Stimulated activated effector memory CD8-positive, alpha-beta T cell treated with anti-CD3 and anti-CD28 coated beads, Interleukin-12 subunit alpha, Interleukin-12 subunit beta, amount 100 ng/mL, for 72 hours (primary cell): Measurements from ENCODE around the gene JADE2.

ENCODE experiments used
- ATAC-seq: fragments of 150-1000 bp; cut with Tn5 transposase; 2 replicates; pipeline ENCODE4 v1.10.0; 2021
- DNase-seq, 2 donors: peaks; one replicate each; pipeline ENCODE4 v3.0.0; 2021 to 2022; ENCODE audit warnings: low spot score in 2 of 2
- H3K27ac Mint-ChIP-seq: one replicate; pipeline ENCODE4 v1.8.0; 2022; ENCODE audit warnings: mild to moderate bottlenecking, mixed read lengths
- H3K36me3 Mint-ChIP-seq: one replicate; pipeline ENCODE4 v1.8.0; 2022; ENCODE audit warnings: mild to moderate bottlenecking, mixed read lengths
- H3K4me1 Mint-ChIP-seq: one replicate; pipeline ENCODE4 v1.8.0; 2022; ENCODE audit warnings: mixed read lengths
- H3K4me3 Mint-ChIP-seq: one replicate; pipeline ENCODE4 v1.8.0; 2022; ENCODE audit warnings: mild to moderate bottlenecking, mixed read lengths
- H3K9me3 Mint-ChIP-seq: one replicate; pipeline ENCODE4 v1.8.0; 2022; ENCODE audit warnings: mixed read lengths

Gene JADE2

DNA sequence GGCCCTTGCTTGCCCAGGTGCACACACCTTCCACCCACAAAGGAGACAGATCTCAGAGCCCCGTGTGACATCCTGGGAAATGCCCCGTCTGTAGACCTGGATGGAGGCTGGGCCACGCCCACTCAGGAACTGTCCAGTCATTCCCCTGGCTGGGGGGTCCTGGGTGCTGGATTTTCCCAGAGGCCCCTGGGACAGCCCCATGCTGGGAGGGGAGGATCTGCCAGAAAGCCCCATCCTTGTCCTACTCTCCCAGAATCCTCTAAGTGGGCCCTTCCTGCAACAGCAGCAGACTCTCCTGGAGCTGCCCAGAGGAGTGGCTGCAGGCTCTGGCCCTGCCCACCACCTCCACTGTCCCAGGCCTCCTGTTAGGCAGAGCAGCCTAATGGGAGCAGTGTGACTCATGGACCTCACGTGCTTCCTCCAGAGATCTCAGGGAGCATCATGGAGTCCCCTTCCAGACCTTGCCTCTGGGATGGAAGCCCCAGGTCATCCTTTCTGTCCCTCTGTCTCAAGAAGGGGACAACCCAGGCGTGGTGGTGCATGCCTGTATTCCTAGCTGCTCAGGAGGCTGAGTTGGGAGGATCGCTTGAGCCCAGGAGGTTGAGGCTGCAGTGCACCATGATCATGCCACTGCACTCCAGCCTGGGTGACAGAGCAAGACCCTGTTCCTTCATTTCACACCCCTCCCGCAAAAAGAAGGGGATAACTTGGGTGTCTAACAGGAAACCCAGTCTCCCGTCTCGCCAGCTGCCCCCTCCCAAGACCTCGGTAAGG lies 51.7 kb downstream of the JADE2 start:
- H3K4me3 Mint-ChIP-seq = no peak overlapping the region
- H3K27ac Mint-ChIP-seq = peak overlapping the region; percentile 86
- H3K4me1 Mint-ChIP-seq = peaks cover 33% of the 10 kb centered on the region
- no peak for ATAC-seq
- no peaks in the 10 kb centered on the region for H3K9me3 Mint-ChIP-seq
- no peak for DNase-seq
- H3K36me3 Mint-ChIP-seq = peaks cover 80% of the 10 kb centered on the region

DNA sequence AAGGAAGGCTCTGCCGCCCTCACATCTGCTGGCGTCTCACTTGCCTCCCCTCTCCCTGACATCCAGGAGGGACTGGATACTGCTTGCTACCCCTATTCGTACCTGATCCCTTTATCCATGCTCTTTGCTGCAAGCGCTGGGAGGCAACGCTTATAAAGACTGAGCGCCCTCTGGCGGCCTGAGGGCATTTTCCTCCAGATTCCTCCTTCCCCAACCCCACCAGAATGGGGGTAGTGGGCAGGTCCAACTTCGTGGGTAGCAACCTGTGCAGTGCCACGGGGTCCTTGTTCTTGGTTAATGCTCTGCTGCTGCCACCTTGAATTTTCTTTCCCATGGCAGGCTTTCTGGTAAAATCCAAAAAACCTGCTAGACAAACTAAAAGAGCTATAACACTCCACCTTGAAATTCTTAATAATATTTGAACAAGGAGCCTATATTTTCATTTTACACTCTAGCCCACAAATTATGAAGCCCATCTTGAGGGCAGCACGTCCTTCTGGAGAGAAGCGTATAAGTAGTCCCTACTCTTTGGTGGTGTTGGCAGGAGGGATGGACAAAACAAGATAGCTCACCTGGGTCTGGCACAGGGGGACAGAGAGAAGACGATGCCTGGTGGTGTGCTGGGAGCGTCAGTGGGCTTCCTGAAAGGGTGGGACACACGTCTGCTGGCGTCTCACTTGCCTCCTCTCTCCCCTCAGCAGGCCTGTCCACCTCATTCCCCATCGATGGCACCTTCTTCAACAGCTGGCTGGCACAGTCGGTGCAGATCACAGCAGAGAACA lies 52.5 kb downstream of the JADE2 start:
- H3K4me1 Mint-ChIP-seq = peaks cover 31% of the 10 kb centered on the region
- H3K36me3 Mint-ChIP-seq = peaks cover 77% of the 10 kb centered on the region

DNA sequence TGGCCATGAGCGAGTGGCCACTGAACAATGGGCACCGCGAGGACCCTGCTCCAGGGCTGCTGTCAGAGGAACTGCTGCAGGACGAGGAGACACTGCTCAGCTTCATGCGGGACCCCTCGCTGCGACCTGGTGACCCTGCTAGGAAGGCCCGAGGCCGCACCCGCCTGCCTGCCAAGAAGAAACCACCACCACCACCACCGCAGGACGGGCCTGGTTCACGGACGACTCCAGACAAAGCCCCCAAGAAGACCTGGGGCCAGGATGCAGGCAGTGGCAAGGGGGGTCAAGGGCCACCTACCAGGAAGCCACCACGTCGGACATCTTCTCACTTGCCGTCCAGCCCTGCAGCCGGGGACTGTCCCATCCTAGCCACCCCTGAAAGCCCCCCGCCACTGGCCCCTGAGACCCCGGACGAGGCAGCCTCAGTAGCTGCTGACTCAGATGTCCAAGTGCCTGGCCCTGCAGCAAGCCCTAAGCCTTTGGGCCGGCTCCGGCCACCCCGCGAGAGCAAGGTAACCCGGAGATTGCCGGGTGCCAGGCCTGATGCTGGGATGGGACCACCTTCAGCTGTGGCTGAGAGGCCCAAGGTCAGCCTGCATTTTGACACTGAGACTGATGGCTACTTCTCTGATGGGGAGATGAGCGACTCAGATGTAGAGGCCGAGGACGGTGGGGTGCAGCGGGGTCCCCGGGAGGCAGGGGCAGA lies 53.3 kb downstream of the JADE2 start:
- Mint-ChIP-seq H3K4me3 (no peak overlapping the region), H3K27ac (peak overlapping the region; percentile 69), H3K4me1 (peaks cover 31% of the 10 kb centered on the region), H3K36me3 (peaks cover 74% of the 10 kb centered on the region), H3K9me3 (no peaks in the 10 kb centered on the region)
- ATAC-seq (no peak), DNase-seq (no peak)

More for the DNA sequence above, 52.5 kb downstream of the JADE2 start:
- ATAC-seq (peak; percentile 68), DNase-seq (peak; percentile 67 to 86)
- H3K27ac Mint-ChIP-seq = peak overlapping the region; percentile 69
- no peaks in the 10 kb centered on the region for H3K9me3 Mint-ChIP-seq
- no peak overlapping the region for H3K4me3 Mint-ChIP-seq

DNA sequence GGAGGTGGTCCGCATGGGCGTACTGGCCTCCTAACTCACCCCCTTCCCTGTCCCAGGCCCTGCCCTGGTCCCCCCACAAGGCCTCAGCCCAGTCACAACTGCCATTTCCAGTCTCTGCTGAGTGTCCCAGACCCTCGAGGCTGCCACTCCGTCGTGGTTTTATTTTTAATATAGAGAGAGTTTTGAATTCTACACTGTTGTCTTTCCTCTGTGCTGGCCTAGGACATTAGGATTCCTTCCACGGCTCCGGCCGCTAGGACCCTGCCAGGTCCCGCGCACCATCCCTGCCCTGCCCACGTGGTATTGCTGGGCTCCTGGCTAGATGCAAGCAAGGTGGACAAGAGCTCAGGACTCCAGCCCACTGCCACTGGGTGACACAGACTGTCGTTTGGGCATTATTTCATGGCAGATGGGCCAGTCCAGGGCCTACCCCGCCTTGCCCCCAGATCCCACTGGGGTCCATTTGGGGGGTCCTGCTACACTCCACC lies 53.9 kb downstream of the JADE2 start:
- no peaks in the 10 kb centered on the region for H3K9me3 Mint-ChIP-seq
- H3K27ac Mint-ChIP-seq = no peak overlapping the region

DNA sequence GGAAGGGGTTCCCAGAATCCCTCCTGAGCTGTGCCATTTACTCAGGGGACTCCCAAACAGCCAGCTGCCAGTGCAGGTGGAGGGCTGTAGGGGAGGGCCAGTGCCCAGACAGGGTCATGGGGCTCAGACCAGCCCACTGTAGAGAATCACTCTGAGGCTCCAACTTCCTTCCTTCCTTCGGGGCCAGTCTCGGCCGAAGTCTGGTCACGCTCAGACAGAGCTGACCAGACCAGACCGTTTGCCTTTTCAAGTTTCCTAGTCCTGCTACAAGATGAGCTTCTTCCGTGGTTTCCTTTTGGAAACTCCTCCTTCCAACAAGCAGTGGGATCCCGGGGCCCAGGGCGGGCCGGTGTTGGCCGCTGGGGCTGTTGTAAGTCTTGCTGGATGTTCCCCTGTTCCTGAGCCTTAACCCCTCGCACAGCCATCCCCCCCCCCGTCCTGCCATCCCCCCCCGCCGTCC lies 54.6 kb downstream of the JADE2 start:
- no peak overlapping the region for H3K27ac Mint-ChIP-seq
- H3K9me3 Mint-ChIP-seq = no peaks in the 10 kb centered on the region
- H3K4me3 Mint-ChIP-seq = no peak overlapping the region
- peaks cover 62% of the 10 kb centered on the region for H3K36me3 Mint-ChIP-seq
- ATAC-seq = no peak
- DNase-seq = no peak
- peaks cover 22% of the 10 kb centered on the region for H3K4me1 Mint-ChIP-seq

More for the DNA sequence above, 53.9 kb downstream of the JADE2 start:
- peaks cover 29% of the 10 kb centered on the region for H3K4me1 Mint-ChIP-seq
- no peak overlapping the region for H3K4me3 Mint-ChIP-seq
- ATAC-seq (no peak), DNase-seq (no peak)
- H3K36me3 Mint-ChIP-seq = peaks cover 69% of the 10 kb centered on the region

DNA sequence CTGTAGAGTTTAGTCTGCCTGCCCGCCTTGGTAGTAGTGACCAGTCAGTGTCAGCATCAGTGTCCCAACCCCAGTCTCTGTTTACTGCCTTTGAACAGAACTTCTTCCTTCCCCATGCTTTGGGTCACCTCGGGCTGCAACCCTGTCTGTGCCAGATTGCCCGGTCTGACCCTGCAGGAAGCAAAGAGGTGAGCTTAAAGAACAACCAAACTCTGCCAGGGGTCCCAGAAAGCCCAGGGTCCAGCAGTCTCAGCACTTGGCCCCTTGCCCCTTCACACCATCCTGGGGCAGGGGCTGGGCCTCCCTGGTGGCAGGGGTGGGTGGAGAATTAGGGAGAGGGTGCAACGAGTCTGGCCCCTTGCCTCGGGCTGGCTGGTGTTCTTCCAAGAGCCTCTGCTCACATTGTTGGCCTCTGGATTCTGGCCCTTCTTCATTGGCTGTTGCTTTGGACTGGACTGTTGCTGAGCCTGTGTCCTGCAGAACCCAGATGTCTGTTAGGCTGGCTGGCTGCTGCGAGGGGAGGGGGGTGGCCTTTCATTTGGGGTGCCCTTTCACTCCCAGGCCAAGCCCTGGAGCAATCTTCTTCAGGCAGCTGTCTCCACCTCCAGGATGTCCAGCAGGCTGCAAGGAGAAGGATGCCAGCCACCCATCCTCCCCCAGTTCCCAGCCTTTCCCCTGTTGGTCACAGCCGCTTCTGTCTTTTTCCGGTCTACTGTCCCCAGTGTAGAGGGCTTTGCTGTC lies 55.9 kb downstream of the JADE2 start:
- H3K4me3 Mint-ChIP-seq = no peak overlapping the region
- ATAC-seq = no peak
- no peak for DNase-seq
- H3K36me3 Mint-ChIP-seq = peaks cover 56% of the 10 kb centered on the region
- H3K4me1 Mint-ChIP-seq = peaks cover 17% of the 10 kb centered on the region
- no peaks in the 10 kb centered on the region for H3K9me3 Mint-ChIP-seq
- H3K27ac Mint-ChIP-seq = peak overlapping the region; percentile 63

DNA sequence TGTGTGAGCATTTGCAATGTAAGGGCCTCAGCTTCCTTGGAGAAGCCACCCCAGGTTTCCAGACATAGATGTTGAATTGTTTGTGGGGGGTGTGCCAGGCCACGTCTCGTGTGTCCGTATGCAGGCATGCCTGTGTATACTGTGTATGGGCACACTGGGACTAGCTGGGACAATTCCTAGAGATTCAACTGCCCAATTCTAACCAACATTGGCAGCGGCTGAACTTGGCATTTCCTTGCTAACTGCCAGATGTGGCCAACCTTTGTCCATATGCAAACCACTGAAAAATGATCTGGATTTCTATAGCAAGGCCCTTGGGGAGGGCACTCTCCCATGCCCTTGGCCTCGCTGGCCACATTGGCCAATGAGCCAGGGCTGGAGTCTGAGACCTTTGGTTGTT lies 56.8 kb downstream of the JADE2 start:
- Mint-ChIP-seq H3K4me3 (no peak overlapping the region), H3K9me3 (no peaks in the 10 kb centered on the region), H3K36me3 (peaks cover 47% of the 10 kb centered on the region), H3K27ac (peak overlapping the region; percentile 63), H3K4me1 (peaks cover 17% of the 10 kb centered on the region)
- no peak for ATAC-seq
- no peak for DNase-seq

DNA sequence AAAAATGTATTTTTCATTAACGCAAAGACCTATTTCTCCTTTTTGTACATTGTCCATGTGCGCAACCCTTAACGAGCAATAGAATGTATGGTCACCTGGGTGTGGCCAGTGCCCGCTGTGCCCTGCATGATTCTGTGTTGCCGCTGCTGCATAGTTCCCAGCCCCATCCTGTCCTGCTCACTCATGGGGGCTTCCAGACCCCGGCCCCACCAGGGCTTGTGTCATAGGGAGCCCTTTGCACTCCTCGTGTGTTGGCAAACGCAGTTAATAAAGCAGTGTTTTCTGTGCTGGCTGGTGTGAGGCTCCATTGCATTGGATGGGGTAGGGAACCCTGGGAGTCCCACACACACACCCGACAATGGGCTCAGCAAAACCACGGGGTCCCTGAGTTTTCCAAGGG lies 57.5 kb downstream of the JADE2 start:
- Mint-ChIP-seq H3K4me3 (no peak overlapping the region), H3K4me1 (peaks cover 12% of the 10 kb centered on the region), H3K36me3 (peaks cover 41% of the 10 kb centered on the region), H3K9me3 (no peaks in the 10 kb centered on the region), H3K27ac (peak overlapping the region; percentile 82)
- DNase-seq (no peak), ATAC-seq (no peak)

DNA sequence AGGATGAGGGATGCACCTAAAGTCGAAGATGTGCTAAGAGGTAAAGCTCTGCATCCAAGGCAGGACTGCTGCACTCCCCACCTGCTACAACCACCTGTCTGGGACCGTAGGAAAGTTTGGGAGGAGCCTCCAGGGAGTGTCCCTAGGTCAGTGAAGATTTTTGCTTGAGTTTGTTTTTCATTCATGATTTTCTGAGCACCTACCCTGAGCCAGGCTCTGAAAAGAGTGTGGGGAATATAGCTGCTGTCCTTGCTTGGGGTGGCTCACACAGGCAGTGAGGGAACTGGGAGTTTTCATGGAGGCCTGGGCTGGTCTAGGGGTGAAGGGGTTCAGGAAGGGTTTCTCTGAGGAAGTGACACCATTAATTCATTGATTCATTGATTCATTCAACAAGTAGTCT lies 58.3 kb downstream of the JADE2 start:
- DNase-seq = no peak
- no peak for ATAC-seq
- H3K36me3 Mint-ChIP-seq = peaks cover 32% of the 10 kb centered on the region
- H3K27ac Mint-ChIP-seq = peak overlapping the region; percentile 82
- H3K4me3 Mint-ChIP-seq = no peak overlapping the region
- no peaks in the 10 kb centered on the region for H3K9me3 Mint-ChIP-seq
- peaks cover 10% of the 10 kb centered on the region for H3K4me1 Mint-ChIP-seq

DNA sequence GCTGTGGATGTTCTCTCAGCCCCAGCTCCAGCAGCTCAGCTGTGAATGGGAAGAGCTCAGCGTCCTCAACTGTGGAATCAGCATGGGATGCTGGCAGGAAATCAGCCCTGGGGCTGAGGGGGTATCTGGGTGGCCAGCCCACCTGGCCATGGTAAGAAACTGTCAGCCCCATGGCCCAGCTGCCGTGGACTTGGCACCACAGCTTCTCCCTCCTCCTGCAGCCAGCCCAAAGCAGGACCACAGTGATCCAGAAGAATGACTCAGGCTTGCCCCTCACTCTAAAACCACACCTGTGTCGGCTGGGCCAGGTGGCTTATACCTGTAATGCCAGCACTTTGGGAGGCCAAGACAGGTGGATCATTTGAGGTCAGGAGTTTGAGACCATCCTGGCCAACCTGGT lies 59.2 kb downstream of the JADE2 start:
- peaks cover 10% of the 10 kb centered on the region for H3K4me1 Mint-ChIP-seq
- peaks cover 23% of the 10 kb centered on the region for H3K36me3 Mint-ChIP-seq
- DNase-seq (no peak), ATAC-seq (no peak)
- no peaks in the 10 kb centered on the region for H3K9me3 Mint-ChIP-seq
- H3K27ac Mint-ChIP-seq = no peak overlapping the region
- no peak overlapping the region for H3K4me3 Mint-ChIP-seq

DNA sequence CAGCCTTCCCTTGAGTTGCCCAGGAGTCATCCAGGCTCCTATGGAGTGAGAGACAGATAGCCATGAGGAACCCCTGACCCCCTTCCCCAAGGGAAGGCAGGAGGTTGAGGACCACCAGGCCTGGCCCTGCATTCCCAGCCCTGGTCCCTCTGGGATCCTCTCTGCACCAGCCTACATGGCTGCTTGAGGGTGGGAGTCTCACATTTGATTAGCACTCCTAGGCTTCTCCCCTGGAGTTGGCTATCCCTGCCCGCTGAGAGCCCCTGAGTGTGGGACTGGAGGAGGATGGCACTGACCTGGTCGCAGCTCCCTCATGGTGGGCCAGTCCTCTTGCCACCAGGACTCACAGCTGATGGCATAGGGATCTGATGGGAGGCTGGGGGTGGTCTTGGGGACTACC lies 60.5 kb downstream of the JADE2 start:
- peaks cover 12% of the 10 kb centered on the region for H3K36me3 Mint-ChIP-seq
- no peak overlapping the region for H3K27ac Mint-ChIP-seq
- H3K9me3 Mint-ChIP-seq = no peaks in the 10 kb centered on the region
- ATAC-seq (no peak), DNase-seq (no peak)
- H3K4me1 Mint-ChIP-seq = peaks cover 10% of the 10 kb centered on the region
- no peak overlapping the region for H3K4me3 Mint-ChIP-seq

DNA sequence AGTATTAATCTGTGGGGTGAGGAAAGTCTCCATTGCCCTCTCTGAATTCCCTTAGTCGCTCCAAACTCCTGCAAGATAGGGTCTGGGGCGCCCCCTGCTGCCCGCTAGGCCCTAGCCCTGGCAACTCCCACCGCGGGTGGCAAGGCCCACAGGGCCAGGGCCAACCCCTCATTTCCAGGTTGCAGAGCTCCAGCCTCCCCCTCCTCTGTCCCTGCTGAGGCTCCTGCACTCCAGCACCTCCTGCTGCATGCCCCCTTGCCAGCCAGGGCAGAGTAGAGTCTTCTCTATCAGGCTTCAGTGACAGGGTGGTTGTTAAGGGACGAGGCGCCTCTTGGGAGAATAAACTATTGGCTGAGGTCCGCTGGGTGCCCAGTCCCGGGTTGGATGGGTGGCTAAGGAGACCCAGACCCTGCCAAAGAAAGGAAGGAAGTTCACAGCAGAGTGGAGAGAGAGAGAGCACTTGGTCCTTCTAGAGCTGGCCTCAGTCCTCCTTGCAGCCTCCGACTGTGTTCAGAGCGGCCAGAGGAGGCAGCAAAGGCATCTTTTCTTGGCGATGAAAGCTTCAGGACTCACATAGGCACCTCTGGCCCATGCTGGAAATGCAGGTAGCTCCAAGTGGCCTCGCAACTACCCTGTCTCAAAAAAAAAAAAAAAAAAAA lies 61.5 kb downstream of the JADE2 start:
- peak overlapping the region; percentile 40 for H3K4me3 Mint-ChIP-seq
- DNase-seq (peak; percentile 87 to 94), ATAC-seq (peak; percentile 90)
- peaks cover 20% of the 10 kb centered on the region for H3K4me1 Mint-ChIP-seq
- no peaks in the 10 kb centered on the region for H3K9me3 Mint-ChIP-seq
- peaks cover 7% of the 10 kb centered on the region for H3K36me3 Mint-ChIP-seq
- H3K27ac Mint-ChIP-seq = no peak overlapping the region

DNA sequence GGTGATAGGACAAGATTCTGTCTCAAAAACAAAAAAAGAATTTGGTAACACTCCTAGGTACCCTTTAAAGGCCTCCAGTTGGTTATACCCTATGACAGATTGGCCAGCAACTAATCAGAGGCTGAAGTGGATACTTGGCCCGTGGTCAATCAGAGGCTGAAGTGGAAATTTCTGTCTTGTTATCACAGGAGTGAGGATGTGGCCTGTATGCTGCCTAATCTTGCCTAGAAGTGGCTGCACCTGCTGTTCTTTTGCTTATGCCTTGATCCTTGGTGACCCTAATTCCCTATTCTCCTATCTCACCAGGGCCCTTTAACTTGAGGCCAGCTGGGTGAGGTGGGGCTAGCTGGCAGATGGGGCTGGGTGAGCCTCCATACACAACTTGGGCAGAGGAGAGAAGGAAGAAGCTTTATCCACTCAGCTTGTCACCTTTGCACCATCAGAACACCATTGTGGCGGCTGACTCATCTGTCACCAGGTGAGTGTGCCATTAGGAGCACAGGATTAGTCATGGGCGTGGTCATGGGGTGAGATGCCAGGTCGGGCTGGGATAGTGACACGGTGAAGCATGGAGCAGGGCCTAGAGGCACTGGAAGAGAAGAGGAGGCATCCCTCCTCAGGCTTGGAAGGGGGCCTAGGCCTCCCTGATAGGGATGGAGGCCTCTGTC lies 65.7 kb downstream of the JADE2 start:
- no peaks in the 10 kb centered on the region for H3K36me3 Mint-ChIP-seq
- DNase-seq (peak in 1 of 2 donors; percentile 62), ATAC-seq (peak; percentile 72)
- no peak overlapping the region for H3K27ac Mint-ChIP-seq
- H3K4me1 Mint-ChIP-seq = peaks cover 30% of the 10 kb centered on the region
- no peak overlapping the region for H3K4me3 Mint-ChIP-seq
- H3K9me3 Mint-ChIP-seq = no peaks in the 10 kb centered on the region
